ENCODE measurements around the gene DUSP11. TPM values are rescaled to one million over a fixed set of nuclear protein-coding genes. Genes with fewer than 3 reads are reported as not detected.
"Not testable (repeated sequence)": the region's sequence is repeated elsewhere in the genome, so short reads cannot be mapped to it uniquely, and the experiment has no call there.

DUSP11 gene
- total RNA-seq, 1 experiment from 2014 or later: 22.9 TPM

- TF ChIP-seq, protein P1, sequence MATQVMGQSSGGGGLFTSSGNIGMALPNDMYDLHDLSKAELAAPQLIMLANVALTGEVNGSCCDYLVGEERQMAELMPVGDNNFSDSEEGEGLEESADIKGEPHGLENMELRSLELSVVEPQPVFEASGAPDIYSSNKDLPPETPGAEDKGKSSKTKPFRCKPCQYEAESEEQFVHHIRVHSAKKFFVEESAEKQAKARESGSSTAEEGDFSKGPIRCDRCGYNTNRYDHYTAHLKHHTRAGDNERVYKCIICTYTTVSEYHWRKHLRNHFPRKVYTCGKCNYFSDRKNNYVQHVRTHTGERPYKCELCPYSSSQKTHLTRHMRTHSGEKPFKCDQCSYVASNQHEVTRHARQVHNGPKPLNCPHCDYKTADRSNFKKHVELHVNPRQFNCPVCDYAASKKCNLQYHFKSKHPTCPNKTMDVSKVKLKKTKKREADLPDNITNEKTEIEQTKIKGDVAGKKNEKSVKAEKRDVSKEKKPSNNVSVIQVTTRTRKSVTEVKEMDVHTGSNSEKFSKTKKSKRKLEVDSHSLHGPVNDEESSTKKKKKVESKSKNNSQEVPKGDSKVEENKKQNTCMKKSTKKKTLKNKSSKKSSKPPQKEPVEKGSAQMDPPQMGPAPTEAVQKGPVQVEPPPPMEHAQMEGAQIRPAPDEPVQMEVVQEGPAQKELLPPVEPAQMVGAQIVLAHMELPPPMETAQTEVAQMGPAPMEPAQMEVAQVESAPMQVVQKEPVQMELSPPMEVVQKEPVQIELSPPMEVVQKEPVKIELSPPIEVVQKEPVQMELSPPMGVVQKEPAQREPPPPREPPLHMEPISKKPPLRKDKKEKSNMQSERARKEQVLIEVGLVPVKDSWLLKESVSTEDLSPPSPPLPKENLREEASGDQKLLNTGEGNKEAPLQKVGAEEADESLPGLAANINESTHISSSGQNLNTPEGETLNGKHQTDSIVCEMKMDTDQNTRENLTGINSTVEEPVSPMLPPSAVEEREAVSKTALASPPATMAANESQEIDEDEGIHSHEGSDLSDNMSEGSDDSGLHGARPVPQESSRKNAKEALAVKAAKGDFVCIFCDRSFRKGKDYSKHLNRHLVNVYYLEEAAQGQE (IDR thresholded peaks at IDR 0.05; ENCODE audit: low read depth): no peak
- no peak for TF ChIP-seq CBX3 (IDR thresholded peaks at IDR 0.05; ENCODE audit: low read depth)
- TF ChIP-seq POLR2A (IDR thresholded peaks at IDR 0.05; ENCODE audit: borderline replicate concordance, extremely low read depth, insufficient read depth, insufficient read length): no peak
- no peak for TF ChIP-seq SP1 (IDR thresholded peaks at IDR 0.05; ENCODE audit: low read depth)
- TF ChIP-seq YY1 (IDR thresholded peaks at IDR 0.05; ENCODE audit: extremely low read depth, insufficient replicate concordance, low read depth, low read length): no peak
- TF ChIP-seq ZFX (IDR thresholded peaks at IDR 0.05): no peak
Observed at GRCh38 chr2:73780237-73780582, 307 bp upstream of the DUSP11 start (continued).

DNA sequence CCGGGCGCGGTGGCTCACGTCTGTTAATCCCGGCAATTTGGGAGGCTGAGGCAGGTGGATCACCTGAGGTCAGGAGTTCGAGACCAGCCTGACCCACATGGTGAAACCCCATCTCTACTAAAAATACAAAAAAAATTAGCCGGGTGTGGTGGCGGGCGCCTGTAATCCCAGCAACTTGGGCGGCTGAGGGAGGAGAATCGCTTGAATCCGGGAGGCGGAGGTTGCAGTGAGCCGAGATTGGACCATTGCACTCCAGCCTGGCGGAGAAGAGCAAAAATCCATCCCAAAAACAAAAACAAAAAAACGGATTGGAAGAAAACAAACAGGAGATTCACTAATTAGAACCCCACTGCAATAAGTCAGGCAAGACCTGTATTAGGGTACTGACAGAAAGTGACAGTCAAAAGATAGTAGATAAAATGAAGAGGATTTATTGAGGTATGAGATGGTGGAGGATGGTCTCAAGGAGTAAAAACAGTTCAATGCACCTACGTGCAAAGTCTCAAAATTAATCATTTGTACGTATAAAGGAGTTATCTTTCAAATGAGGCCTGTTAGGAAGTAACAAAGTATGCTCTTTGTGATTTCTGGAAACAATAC lies 936 bp downstream of the DUSP11 start:
- intact Hi-C loops (cut with micrococcal nuclease); H3K9me3 ChIP-seq (ENCODE audit: control insufficient read depth in 1 of 2, insufficient read depth in 1 of 2, low read depth in 1 of 2, low read length in 2 of 2); H4K20me1 ChIP-seq (ENCODE audit: insufficient read depth); H3K9me2 ChIP-seq (ENCODE audit: insufficient read depth); H3K27me3 ChIP-seq (ENCODE audit: insufficient read depth, low read length); ATAC-seq; DNase-seq (ENCODE audit: low read depth, low spot score); H2AFZ ChIP-seq (ENCODE audit: low read depth, low read length, poor library complexity, severe bottlenecking); CTCF ChIA-PET; RAD21 ChIA-PET (ENCODE audit: low non-redundant PET in 1 of 2, low total read pairs in 2 of 2, uncharacterized antibody in 2 of 2, unreplicated experiment in 2 of 2): not testable (repeated sequence)
- H3K27ac ChIP-seq (ENCODE audit: low read depth, low read length): peak overlapping the region; percentile 58
- peaks cover 12 to 37% of the 10 kb centered on the region in 2 experiments for H3K4me1 ChIP-seq (ENCODE audit: control insufficient read depth in 1 of 2, insufficient read depth in 2 of 2, low read length in 2 of 2)
- BruUV-seq (replicated peaks): TSS peak; percentile 41
- peak overlapping the region; percentile 88 for H3K4me2 ChIP-seq (ENCODE audit: low read length)
- H3K79me2 ChIP-seq (ENCODE audit: insufficient read depth, low read length): peaks cover 42% of the 10 kb centered on the region
- H3K36me3 ChIP-seq (ENCODE audit: control insufficient read depth in 1 of 2, insufficient read depth in 2 of 2, low read length in 2 of 2): peaks cover 19 to 23% of the 10 kb centered on the region in 2 experiments
- peak overlapping the region; percentile 93 for H3K9ac ChIP-seq (ENCODE audit: low read length)
- POLR2A ChIA-PET: interaction anchor here (0.9 kb wide), 1 partner anchor 46 kb away, joined by 3 read pairs; no protein-coding TSS in a partner anchor
- peak overlapping the region; percentile 85 to 97 for H3K4me3 ChIP-seq (replicated peaks in 1 of 2; ENCODE audit: low read depth in 1 of 2, low read length in 2 of 2)

Measured in HCT116 (cell line).